Fibroblast of lung (primary cell): ENCODE results near the gene MSANTD1. TPM values are rescaled to one million over a fixed set of nuclear protein-coding genes. Genes with fewer than 3 reads are reported as not detected.

Experiments used
- DNase-seq, 2 donors: peaks; one replicate each; pipeline versions ENCODE4 v3.0.0 to v3.0.0-alpha.2; 2010; ENCODE audit warnings: low read depth in 2 of 2
- H2AFZ ChIP-seq: 2 replicates; pipeline ENCODE4 v1.5.1; 2012; ENCODE audit warnings: low read length, control low read depth, inconsistent platforms
- H3K27ac ChIP-seq: 2 replicates; pipeline ENCODE4 v1.5.1; 2011; ENCODE audit warnings: low read length, control low read depth; ENCODE audit not compliant: insufficient read depth
- H3K27me3 ChIP-seq: 2 replicates; pipeline ENCODE4 v1.5.1; 2011; ENCODE audit warnings: mild to moderate bottlenecking, low read length; ENCODE audit not compliant: control insufficient read depth, insufficient read depth
- H3K36me3 ChIP-seq: 2 replicates; pipeline ENCODE4 v1.5.1; 2011; ENCODE audit warnings: low read length; ENCODE audit not compliant: control insufficient read depth, insufficient read depth
- H3K4me1 ChIP-seq: 2 replicates; pipeline ENCODE4 v1.5.1; 2011; ENCODE audit warnings: low read length; ENCODE audit not compliant: control insufficient read depth, insufficient read depth; ENCODE audit errors: extremely low read depth
- H3K4me2 ChIP-seq: 2 replicates; pipeline ENCODE4 v1.5.1; 2011; ENCODE audit warnings: low read length, control low read depth; ENCODE audit not compliant: insufficient read depth; ENCODE audit errors: extremely low read depth
- H3K4me3 ChIP-seq, 4 experiments: fragments of 200-600 bp in 1 of 4; sonication (generic) in 1 of 4; replicated peaks in 1 of 4; 2 replicates each; pipeline ENCODE4 v1.5.1; 2011 to 2016; ENCODE audit warnings: low read length in 4 of 4, low read depth in 3 of 4, mild to moderate bottlenecking in 3 of 4, control low read depth in 2 of 4, inconsistent platforms in 1 of 4, mixed read lengths in 1 of 4; ENCODE audit not compliant: insufficient read depth in 1 of 4; ENCODE audit errors: control extremely low read depth in 1 of 4
- H3K79me2 ChIP-seq: 2 replicates; pipeline ENCODE4 v1.5.1; 2012; ENCODE audit warnings: mild to moderate bottlenecking, low read length, inconsistent platforms; ENCODE audit not compliant: control insufficient read depth, insufficient read depth
- H3K9ac ChIP-seq: 2 replicates; pipeline ENCODE4 v1.5.1; 2011; ENCODE audit warnings: mild to moderate bottlenecking, low read length, control low read depth; ENCODE audit not compliant: insufficient read depth
- H3K9me3 ChIP-seq: 2 replicates; pipeline ENCODE4 v1.5.1; 2012; ENCODE audit warnings: low read depth, low read length; ENCODE audit not compliant: control insufficient read depth, insufficient read depth
- H4K20me1 ChIP-seq: 2 replicates; pipeline ENCODE4 v1.5.1; 2011; ENCODE audit warnings: low read length; ENCODE audit not compliant: control insufficient read depth, insufficient read depth; ENCODE audit errors: extremely low read depth
- EZH2 ChIP-seq: IDR thresholded peaks from 2 replicates; pipeline ENCODE4 v1.5.1; 2012; ENCODE audit warnings: low read length, control low read depth, mild to moderate bottlenecking; ENCODE audit errors: missing control alignments
- polyA plus RNA-seq, 2 donors: library from polyadenylated mRNA; depleted of rRNA in 1 of 2; stranded (reverse) in 1 of 2; unstranded in 1 of 2; fragments of >200 nt; gene quantifications; 2 replicates each; pipeline ENCODE4 v1.2.1, GENCODE V29; 2011 to 2012; ENCODE audit warnings: missing spikeins in 1 of 2
- total RNA-seq: library from RNA; depleted of rRNA; stranded (reverse); fragments of >200 nt; gene quantifications from 2 replicates; pipeline ENCODE4 v1.2.1, GENCODE V29; 2014
- TF ChIP-seq, protein P1 (sequence below), 2 donors: IDR thresholded peaks in 1 of 2; conservative IDR thresholded peaks in 1 of 2; 1 replicate in 1 of 2; 2 replicates in 1 of 2; pipeline ENCODE4 v1.5.1; 2011 to 2012; ENCODE audit warnings: low read length in 2 of 2, control low read depth in 1 of 2, inconsistent platforms in 1 of 2, low read depth in 1 of 2, mild to moderate bottlenecking in 1 of 2

Gene MSANTD1
- total and polyA plus RNA-seq, 2 donors (not counting 1 experiment from before 2014, with no cell fraction given), result 0.50 TPM; not detected in 1

DNA sequence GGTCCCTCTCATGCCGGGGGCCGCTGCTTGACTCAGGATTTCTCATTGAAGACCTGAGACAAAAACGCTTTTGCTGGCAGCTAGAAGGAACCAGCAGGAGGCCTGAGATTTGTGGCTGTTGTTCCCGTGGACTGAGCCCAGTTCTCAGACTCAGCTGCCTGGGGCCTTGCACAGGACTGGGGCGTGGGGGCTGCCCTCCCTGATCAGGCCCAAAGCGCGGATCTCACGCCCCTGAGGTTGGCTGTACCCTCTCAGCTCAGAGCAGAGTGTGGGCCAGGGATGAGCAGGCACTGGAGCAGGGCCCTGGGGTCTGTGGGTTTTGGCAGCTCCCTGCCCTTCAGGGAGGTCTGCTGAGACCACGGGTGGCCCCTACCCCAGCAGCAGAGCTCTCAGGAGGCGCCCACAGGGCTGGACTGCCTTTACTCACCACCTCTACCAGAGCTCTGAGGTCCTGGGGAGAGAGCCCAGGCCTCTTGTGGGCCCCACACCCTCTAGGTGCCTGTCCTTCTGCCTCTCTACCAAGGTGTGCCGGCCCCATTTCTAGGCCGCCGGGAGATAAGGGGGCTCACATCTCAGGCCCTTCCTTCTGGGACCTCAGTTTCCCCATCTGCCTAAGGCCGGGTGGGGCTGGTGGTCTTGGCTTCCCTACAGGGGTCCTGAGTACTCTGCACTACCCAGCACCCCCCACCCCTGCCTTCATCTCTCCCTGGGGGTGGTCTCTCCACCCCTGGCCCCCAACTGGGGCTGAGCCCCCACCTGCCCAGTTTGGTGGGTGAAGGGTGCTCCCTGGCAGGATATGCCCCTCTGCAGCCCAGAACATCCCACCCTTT is 5.6 kb downstream of the MSANTD1 start:
- no peaks in the 10 kb centered on the region for H3K4me1 ChIP-seq
- no peak overlapping the region for H2AFZ ChIP-seq
- H3K9me3 ChIP-seq, result no peaks in the 10 kb centered on the region
- H3K4me2 ChIP-seq, result no peak overlapping the region
- H3K36me3 ChIP-seq, result no peaks in the 10 kb centered on the region
- no peaks in the 10 kb centered on the region for H3K27me3 ChIP-seq
- H3K79me2 ChIP-seq, result no peaks in the 10 kb centered on the region
- H3K9ac ChIP-seq, result no peak overlapping the region
- no peak for DNase-seq
- H3K4me3 ChIP-seq, result no peak overlapping the region
- TF ChIP-seq EZH2, result no peak
- TF ChIP-seq, protein P1, sequence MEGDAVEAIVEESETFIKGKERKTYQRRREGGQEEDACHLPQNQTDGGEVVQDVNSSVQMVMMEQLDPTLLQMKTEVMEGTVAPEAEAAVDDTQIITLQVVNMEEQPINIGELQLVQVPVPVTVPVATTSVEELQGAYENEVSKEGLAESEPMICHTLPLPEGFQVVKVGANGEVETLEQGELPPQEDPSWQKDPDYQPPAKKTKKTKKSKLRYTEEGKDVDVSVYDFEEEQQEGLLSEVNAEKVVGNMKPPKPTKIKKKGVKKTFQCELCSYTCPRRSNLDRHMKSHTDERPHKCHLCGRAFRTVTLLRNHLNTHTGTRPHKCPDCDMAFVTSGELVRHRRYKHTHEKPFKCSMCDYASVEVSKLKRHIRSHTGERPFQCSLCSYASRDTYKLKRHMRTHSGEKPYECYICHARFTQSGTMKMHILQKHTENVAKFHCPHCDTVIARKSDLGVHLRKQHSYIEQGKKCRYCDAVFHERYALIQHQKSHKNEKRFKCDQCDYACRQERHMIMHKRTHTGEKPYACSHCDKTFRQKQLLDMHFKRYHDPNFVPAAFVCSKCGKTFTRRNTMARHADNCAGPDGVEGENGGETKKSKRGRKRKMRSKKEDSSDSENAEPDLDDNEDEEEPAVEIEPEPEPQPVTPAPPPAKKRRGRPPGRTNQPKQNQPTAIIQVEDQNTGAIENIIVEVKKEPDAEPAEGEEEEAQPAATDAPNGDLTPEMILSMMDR (conservative IDR thresholded peaks at IDR 0.05 in 1 of 2, IDR thresholded peaks at IDR 0.05 in 1 of 2; ENCODE audit: low read depth in 1 of 2, low read length in 2 of 2), result no peak
- no peaks in the 10 kb centered on the region for H4K20me1 ChIP-seq
- H3K27ac ChIP-seq, result no peak overlapping the region

DNA sequence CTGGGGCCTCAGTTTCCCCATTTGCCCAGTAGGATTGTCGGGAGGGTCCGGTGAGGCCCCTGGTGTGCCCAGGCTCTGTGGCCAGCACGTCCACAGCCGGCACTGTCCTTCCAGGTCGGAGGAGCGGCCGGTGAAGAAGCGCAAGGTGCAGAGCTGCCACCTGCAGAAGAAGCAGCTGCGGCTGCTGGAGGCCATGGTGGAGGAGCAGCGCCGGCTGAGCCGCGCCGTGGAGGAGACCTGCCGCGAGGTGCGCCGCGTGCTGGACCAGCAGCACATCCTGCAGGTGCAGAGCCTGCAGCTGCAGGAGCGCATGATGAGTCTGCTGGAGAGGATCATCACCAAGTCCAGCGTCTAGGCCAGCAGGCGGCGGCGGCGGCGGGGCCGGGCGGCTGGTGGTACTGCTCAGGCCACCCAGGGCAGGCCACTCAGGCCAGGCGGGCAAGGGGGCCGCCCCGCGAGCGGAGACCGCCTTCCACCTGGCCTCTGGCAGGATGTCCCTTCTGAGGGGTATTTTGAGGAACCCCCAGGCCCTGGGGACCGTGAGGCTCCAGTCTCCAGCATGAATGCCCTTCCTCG is 6.7 kb downstream of the MSANTD1 start:
- Histone ChIP-seq H2AFZ (no peak overlapping the region), H3K36me3 (no peaks in the 10 kb centered on the region), H3K9me3 (no peaks in the 10 kb centered on the region), H3K27ac (no peak overlapping the region), H3K4me2 (no peak overlapping the region), H3K9ac (no peak overlapping the region), H3K4me3 (no peak overlapping the region), H3K79me2 (no peaks in the 10 kb centered on the region), H3K27me3 (no peaks in the 10 kb centered on the region), H4K20me1 (no peaks in the 10 kb centered on the region), H3K4me1 (no peaks in the 10 kb centered on the region)
- DNase-seq, result no peak
- TF ChIP-seq, protein P1 (conservative IDR thresholded peaks at IDR 0.05 in 1 of 2, IDR thresholded peaks at IDR 0.05 in 1 of 2; ENCODE audit: low read depth in 1 of 2, low read length in 2 of 2), result no peak
- TF ChIP-seq EZH2, result no peak

DNA sequence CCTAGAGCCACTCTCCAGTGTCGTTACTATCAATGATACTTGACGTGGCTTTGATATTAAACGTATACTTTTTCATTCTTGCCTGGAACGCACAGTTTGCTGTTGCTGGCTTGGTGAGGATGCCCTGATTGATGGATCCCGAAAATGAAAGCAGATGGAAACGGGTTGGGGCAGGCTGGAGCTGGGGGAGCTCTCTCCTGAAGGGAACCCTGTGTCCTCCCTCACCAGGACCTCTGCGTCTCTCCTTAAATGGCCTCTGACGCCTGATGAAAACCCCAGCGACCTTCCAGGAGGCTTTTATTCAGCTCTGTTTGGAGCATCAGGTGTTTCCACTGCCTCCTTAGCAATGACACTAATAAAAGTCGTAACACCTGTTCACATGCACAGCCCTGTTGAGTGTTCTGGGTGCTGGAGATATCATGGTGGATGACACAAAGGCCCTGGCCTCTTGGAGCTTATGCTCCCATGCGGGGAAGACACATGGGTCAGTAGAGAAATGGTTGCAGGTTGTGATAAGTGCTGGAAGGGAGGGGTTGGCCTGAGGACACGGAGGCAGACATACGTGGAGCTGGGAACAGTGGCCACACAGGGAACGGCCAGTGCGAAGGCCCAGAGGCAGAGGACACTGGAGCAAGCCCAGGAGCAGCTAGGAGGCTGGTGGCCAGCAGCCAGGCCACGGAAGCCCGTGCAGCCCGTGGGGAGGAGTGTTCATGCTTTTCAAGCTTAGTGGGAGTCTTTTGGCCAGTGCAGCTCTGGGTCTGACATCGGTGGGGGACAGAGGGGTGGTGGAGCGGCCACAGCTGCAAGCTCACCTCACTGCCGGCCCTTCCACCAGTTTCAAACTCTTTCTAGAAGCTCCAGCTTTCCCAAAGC is 7.5 kb downstream of the MSANTD1 start:
- TF ChIP-seq, protein P1 (conservative IDR thresholded peaks at IDR 0.05 in 1 of 2, IDR thresholded peaks at IDR 0.05 in 1 of 2; ENCODE audit: low read depth in 1 of 2, low read length in 2 of 2), result no peak
- TF ChIP-seq EZH2, result no peak
- no peaks in the 10 kb centered on the region for H3K9me3 ChIP-seq
- H3K4me1 ChIP-seq, result no peaks in the 10 kb centered on the region
- no peak overlapping the region for H2AFZ ChIP-seq
- H3K36me3 ChIP-seq, result no peaks in the 10 kb centered on the region
- DNase-seq, result no peak
- no peaks in the 10 kb centered on the region for H3K27me3 ChIP-seq
- H3K9ac ChIP-seq, result no peak overlapping the region
- H4K20me1 ChIP-seq, result no peaks in the 10 kb centered on the region
- H3K4me2 ChIP-seq, result no peak overlapping the region
- H3K79me2 ChIP-seq, result no peaks in the 10 kb centered on the region
- no peak overlapping the region for H3K4me3 ChIP-seq
- no peak overlapping the region for H3K27ac ChIP-seq
